NCI-H2227 treated with DMSO at 0.1 percent for 48 hours (cell line): Measurements from ENCODE around the gene IL10RA.
"Not testable (repeated sequence)": the region's sequence is repeated elsewhere in the genome, so short reads cannot be mapped to it uniquely, and the experiment has no call there.

Source experiments
- DNase-seq: peaks from one replicate; lab custom pipeline; 2025; lab: John Stamatoyannopoulos, UW

IL10RA gene

GRCh38 chr11:118007563-118008270 lies 21.5 kb downstream of the IL10RA start:
- DNase-seq: not testable (repeated sequence)

- DNase-seq: no peak
Measured at GRCh38 chr11:118008271-118008911, 22.2 kb downstream of the IL10RA start.

- DNase-seq: no peak
Measured at GRCh38 chr11:118009864-118010737, 23.9 kb downstream of the IL10RA start.

GRCh38 chr11:118010738-118011461 lies 24.7 kb downstream of the IL10RA start:
- no peak for DNase-seq

GRCh38 chr11:118012083-118012669 lies 26.0 kb downstream of the IL10RA start:
- DNase-seq: no peak

- no peak for DNase-seq
Measured at GRCh38 chr11:118014022-118014421, 27.8 kb downstream of the IL10RA start.

- DNase-seq: no peak
Measured at GRCh38 chr11:118015385-118015841, 29.2 kb downstream of the IL10RA start.

- DNase-seq: no peak
Measured at GRCh38 chr11:118016104-118016503, 29.9 kb downstream of the IL10RA start.

GRCh38 chr11:118017111-118017510 lies 30.9 kb downstream of the IL10RA start:
- DNase-seq: no peak

GRCh38 chr11:118017631-118018315 lies 31.6 kb downstream of the IL10RA start:
- DNase-seq: no peak

- no peak for DNase-seq
Measured at GRCh38 chr11:118018401-118018800, 32.2 kb downstream of the IL10RA start.

- DNase-seq: no peak
Measured at GRCh38 chr11:118021146-118021545, 35.0 kb downstream of the IL10RA start.

- no peak for DNase-seq
Measured at GRCh38 chr11:118027694-118028093, 41.5 kb downstream of the IL10RA start.

GRCh38 chr11:118028626-118029025 lies 42.4 kb downstream of the IL10RA start:
- no peak for DNase-seq

GRCh38 chr11:118033443-118033842 lies 47.2 kb downstream of the IL10RA start:
- DNase-seq: no peak

- no peak for DNase-seq
Measured at GRCh38 chr11:118042141-118042540, 55.9 kb downstream of the IL10RA start.

GRCh38 chr11:118042796-118043195 lies 56.6 kb downstream of the IL10RA start:
- no peak for DNase-seq

GRCh38 chr11:118045191-118045590 lies 59.0 kb downstream of the IL10RA start:
- no peak for DNase-seq

GRCh38 chr11:118046051-118046963 lies 60.1 kb downstream of the IL10RA start:
- DNase-seq: no peak
